ENCODE data around the gene SPART. TPM values are rescaled to one million over a fixed set of nuclear protein-coding genes. Genes with fewer than 3 reads are reported as not detected.

The SPART gene, protein sequence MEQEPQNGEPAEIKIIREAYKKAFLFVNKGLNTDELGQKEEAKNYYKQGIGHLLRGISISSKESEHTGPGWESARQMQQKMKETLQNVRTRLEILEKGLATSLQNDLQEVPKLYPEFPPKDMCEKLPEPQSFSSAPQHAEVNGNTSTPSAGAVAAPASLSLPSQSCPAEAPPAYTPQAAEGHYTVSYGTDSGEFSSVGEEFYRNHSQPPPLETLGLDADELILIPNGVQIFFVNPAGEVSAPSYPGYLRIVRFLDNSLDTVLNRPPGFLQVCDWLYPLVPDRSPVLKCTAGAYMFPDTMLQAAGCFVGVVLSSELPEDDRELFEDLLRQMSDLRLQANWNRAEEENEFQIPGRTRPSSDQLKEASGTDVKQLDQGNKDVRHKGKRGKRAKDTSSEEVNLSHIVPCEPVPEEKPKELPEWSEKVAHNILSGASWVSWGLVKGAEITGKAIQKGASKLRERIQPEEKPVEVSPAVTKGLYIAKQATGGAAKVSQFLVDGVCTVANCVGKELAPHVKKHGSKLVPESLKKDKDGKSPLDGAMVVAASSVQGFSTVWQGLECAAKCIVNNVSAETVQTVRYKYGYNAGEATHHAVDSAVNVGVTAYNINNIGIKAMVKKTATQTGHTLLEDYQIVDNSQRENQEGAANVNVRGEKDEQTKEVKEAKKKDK
- total RNA-seq, result 10 to 100 TPM; 34.1 to 58.7 (median 48.8) TPM

DNA sequence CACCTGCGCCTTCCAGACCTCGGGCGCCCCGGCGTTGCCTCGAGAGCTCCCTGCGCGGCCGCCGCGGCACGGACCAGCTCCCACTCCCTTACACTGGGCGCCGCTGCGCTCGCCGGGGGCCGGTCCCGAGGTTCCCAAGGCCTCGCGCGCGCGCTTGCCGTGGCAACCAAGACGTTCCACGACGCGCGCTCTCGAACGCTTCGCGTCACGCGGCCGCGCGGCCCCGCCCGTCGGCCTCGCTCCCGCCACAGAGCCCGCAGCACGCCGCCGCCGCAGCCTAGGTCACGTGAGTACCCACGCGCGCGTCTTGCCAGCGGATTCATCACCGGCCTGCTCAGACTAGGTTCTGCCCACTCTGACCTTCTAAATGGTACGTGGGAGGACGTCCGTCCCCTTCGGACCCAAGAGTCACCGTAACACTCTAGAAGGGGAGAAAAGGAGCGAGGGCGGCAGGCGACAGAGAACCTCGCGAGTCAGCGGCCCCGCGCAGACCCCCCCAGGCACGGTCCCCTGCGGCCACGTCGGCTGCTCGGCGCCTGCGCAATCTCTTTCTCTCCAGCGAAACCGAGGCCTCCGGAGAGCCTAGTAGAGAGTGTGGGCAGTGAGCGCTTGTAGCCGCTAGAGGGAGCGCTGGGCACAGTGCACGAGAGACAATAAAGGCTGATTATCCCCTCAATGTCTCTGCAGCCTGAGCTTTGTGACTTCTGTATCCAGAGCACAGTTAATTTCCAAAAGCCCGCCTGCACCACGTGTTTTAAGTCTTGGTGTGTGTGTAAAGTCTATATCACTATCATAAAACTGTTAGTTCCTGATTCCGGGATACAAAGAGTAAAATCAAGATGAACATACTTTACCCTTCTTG lies at the start of gene SPART:
TSS of gene SPART (minus strand) at position 173 of the 862 bp plus-strand sequence. CDS start 10,564 bp downstream, outside the sequence.
- in situ Hi-C loops (cut with MboI; ENCODE audit: low sequenced_read_pairs in 4 of 4), result loop anchor here in 1 of 4 donors (25.0 kb wide), 1 partner anchor 641 kb away; the partner anchor contains the start of gene ALG5
- TF ChIP-seq, protein P1, sequence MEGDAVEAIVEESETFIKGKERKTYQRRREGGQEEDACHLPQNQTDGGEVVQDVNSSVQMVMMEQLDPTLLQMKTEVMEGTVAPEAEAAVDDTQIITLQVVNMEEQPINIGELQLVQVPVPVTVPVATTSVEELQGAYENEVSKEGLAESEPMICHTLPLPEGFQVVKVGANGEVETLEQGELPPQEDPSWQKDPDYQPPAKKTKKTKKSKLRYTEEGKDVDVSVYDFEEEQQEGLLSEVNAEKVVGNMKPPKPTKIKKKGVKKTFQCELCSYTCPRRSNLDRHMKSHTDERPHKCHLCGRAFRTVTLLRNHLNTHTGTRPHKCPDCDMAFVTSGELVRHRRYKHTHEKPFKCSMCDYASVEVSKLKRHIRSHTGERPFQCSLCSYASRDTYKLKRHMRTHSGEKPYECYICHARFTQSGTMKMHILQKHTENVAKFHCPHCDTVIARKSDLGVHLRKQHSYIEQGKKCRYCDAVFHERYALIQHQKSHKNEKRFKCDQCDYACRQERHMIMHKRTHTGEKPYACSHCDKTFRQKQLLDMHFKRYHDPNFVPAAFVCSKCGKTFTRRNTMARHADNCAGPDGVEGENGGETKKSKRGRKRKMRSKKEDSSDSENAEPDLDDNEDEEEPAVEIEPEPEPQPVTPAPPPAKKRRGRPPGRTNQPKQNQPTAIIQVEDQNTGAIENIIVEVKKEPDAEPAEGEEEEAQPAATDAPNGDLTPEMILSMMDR (IDR thresholded peaks at IDR 0.05 in 4 of 5, conservative IDR thresholded peaks at IDR 0.05 in 1 of 5), result peak; percentile 91 to 98 (median 97)
- TF ChIP-seq POLR2A (IDR thresholded peaks at IDR 0.05), result peak; percentile 71 to 76

DNA sequence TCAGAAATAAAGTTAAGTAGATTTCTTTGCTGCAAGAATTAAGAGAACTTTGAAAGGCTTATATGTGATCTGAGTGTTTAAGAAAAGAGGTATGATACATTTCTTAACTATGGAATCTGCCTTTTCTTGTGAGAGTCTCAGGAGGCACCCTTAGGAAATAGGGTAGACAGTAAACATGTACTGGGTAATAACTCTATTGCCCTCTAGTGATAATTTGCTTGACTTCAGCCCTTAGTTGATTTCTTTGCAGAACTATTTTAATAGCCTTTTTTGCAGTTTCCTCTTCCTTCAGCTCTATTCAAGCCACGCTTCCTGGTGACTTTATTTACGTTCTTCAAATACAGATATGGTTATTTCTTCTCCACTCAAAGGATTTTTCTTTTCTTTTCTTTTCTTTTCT lies 49.1 kb upstream of the SPART start:
- in situ Hi-C loops (cut with MboI; ENCODE audit: low sequenced_read_pairs in 4 of 4), result loop anchor here in 1 of 4 donors (25.0 kb wide), 1 partner anchor 108 kb away; the partner anchor contains the start of gene CCDC169
- intact Hi-C loops (cut with DNase I; ENCODE audit: low total_unique reads), result loop anchor here (5.0 kb wide), 1 partner anchor 48 kb away; the partner anchor contains the start of gene SPART
- TF ChIP-seq, protein P1 (IDR thresholded peaks at IDR 0.05 in 4 of 5, conservative IDR thresholded peaks at IDR 0.05 in 1 of 5), result peak in 1 of 5 experiments; percentile 35
- TF ChIP-seq POLR2A (IDR thresholded peaks at IDR 0.05), result no peak
- no peak overlapping the region for H3K4me3 ChIP-seq
- no peaks in the 10 kb centered on the region for H3K4me1 ChIP-seq
- ATAC-seq (peak in 1 of 2 donors; percentile 42), DNase-seq (no peak)
- H3K9me3 ChIP-seq, result peaks cover 0 to 5% (median 0%) of the 10 kb centered on the region in 3 donors
- no peaks in the 10 kb centered on the region for H3K36me3 ChIP-seq
- H3K27ac ChIP-seq, result no peak overlapping the region
- no peaks in the 10 kb centered on the region for H3K27me3 ChIP-seq

More for the DNA sequence above, at the start of gene SPART:
- intact Hi-C loops (cut with DNase I; ENCODE audit: low total_unique reads), result loop anchor here (1.0 to 5.0 kb wide), 5 partner anchors 49 to 651 kb away; partner anchors contain the start of genes ALG5, CCDC169 and RFXAP
- Histone ChIP-seq H3K4me1 (peaks cover 8 to 21% of the 10 kb centered on the region in 2 donors), H3K36me3 (no peaks in the 10 kb centered on the region), H3K4me3 (peak within 1 kb of the TSS; percentile 76 to 85 (median 80)), H3K9me3 (no peaks in the 10 kb centered on the region), H3K27me3 (no peaks in the 10 kb centered on the region), H3K27ac (peak within 1 kb of the TSS; percentile 90 to 97 (median 94))
- DNase-seq (peak; percentile 88 to 89), ATAC-seq (peak; percentile 88 to 91)

DNA sequence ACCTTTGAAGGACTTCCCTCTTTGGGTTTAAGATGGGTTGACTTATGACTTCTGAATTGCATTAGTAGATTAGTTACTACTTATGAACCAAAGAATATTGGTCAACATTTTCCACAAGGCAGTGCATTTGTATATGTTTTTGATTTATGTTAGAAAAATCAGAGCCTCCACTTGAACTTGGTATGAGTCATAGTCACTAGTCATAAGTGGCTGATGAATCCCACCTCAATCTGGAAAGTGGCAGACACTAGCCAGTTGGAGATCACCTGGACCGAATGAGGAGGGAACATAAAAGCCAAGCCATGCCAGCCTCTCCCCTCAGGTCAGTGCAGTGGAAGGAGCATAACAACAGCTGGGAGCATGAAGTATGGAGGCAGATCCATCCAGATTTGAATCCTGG lies 39.3 kb upstream of the SPART start:
- in situ Hi-C loops (cut with MboI; ENCODE audit: low sequenced_read_pairs in 4 of 4), result loop anchor here in 1 of 4 donors (25.0 kb wide), 1 partner anchor 98 kb away; the partner anchor contains the start of gene CCDC169
- intact Hi-C loops (cut with DNase I; ENCODE audit: low total_unique reads), result no loop called here
- no peak for DNase-seq

More for the DNA sequence above, 39.3 kb upstream of the SPART start:
- no peak overlapping the region for H3K4me3 ChIP-seq
- H3K9me3 ChIP-seq, result no peaks in the 10 kb centered on the region
- H3K27me3 ChIP-seq, result no peaks in the 10 kb centered on the region
- H3K27ac ChIP-seq, result no peak overlapping the region
- no peak for ATAC-seq
- no peaks in the 10 kb centered on the region for H3K36me3 ChIP-seq
- no peak for TF ChIP-seq POLR2A (IDR thresholded peaks at IDR 0.05)
- TF ChIP-seq, protein P1 (IDR thresholded peaks at IDR 0.05 in 4 of 5, conservative IDR thresholded peaks at IDR 0.05 in 1 of 5), result no peak
- H3K4me1 ChIP-seq, result no peaks in the 10 kb centered on the region
